Measurements from ENCODE around the gene NUDT6. TPM values are rescaled to one million over a fixed set of nuclear protein-coding genes. Genes with fewer than 3 reads are reported as not detected.
"Not testable (repeated sequence)": the region's sequence is repeated elsewhere in the genome, so short reads cannot be mapped to it uniquely, and the experiment has no call there.

Gene NUDT6
- total RNA-seq, 2 experiments from 2014 or later = 14.5 to 15.8 TPM

GRCh38 chr4:122855353-122855890 is 67.0 kb downstream of the NUDT6 start:
- CTCF ChIA-PET = interaction anchor here (1.4 kb wide), 1 partner anchor 27 kb away, joined by 3 read pairs; no protein-coding TSS in a partner anchor
- POLR2A ChIA-PET = no interaction called here
- H3K27me3 Mint-ChIP-seq = peaks cover 28% of the 10 kb centered on the region
- peaks cover 2% of the 10 kb centered on the region for H3K4me1 Mint-ChIP-seq
- no peak overlapping the region for H3K4me3 Mint-ChIP-seq
- no peaks in the 10 kb centered on the region for H3K36me3 Mint-ChIP-seq (ENCODE audit: low read depth)
- no peak for DNase-seq
- H3K27ac Mint-ChIP-seq = no peak overlapping the region
- no peaks in the 10 kb centered on the region for H3K9me3 Mint-ChIP-seq

GRCh38 chr4:122854447-122855352 is 67.7 kb downstream of the NUDT6 start:
- CTCF ChIA-PET = interaction anchor here (1.4 kb wide), 1 partner anchor 27 kb away, joined by 3 read pairs; no protein-coding TSS in a partner anchor

GRCh38 chr4:122851568-122851967 is 70.8 kb downstream of the NUDT6 start:
- Mint-ChIP-seq H3K4me1 (peaks cover 2% of the 10 kb centered on the region), H3K36me3 (ENCODE audit: low read depth) (no peaks in the 10 kb centered on the region), H3K27me3 (peaks cover 19% of the 10 kb centered on the region), H3K9me3 (no peaks in the 10 kb centered on the region), H3K4me3 (no peak overlapping the region), H3K27ac (no peak overlapping the region)
- POLR2A ChIA-PET = no interaction called here
- DNase-seq = no peak
- CTCF ChIA-PET = no interaction called here

More at GRCh38 chr4:122854447-122855352, 67.7 kb downstream of the NUDT6 start:
- DNase-seq = no peak
- Mint-ChIP-seq H3K36me3 (ENCODE audit: low read depth) (no peaks in the 10 kb centered on the region), H3K27me3 (peaks cover 30% of the 10 kb centered on the region), H3K4me3 (no peak overlapping the region), H3K4me1 (peaks cover 2% of the 10 kb centered on the region), H3K27ac (no peak overlapping the region), H3K9me3 (no peaks in the 10 kb centered on the region)
- POLR2A ChIA-PET = no interaction called here

DNA sequence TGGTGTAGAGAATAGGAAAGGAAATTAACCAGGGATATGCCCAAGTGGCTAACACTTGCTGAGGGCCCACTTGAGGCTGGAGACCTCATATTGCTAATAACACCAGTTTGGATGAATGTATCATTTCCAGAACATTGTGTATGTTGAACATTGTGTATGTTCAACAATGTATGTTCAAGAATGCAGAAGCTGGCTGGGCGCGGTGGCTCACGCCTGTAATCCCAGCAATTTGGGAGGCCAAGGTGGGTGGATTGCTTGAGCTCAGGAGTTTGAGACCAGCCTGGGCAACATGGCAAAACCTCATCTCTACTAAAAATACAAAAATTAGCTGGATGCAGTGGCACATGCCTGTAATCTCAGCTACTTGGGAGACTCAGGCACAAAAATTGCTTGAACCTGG is 72.6 kb downstream of the NUDT6 start:
- H3K27ac Mint-ChIP-seq; H3K4me1 Mint-ChIP-seq; DNase-seq; H3K4me3 Mint-ChIP-seq; H3K9me3 Mint-ChIP-seq; POLR2A ChIA-PET; H3K36me3 Mint-ChIP-seq (ENCODE audit: low read depth); CTCF ChIA-PET: not testable (repeated sequence)
- H3K27me3 Mint-ChIP-seq = peaks cover 15% of the 10 kb centered on the region

GRCh38 chr4:122847931-122848330 is 74.5 kb downstream of the NUDT6 start:
- ChIA-PET POLR2A (no interaction called here), CTCF (no interaction called here)
- no peaks in the 10 kb centered on the region for H3K36me3 Mint-ChIP-seq (ENCODE audit: low read depth)
- H3K4me3 Mint-ChIP-seq = no peak overlapping the region
- H3K27me3 Mint-ChIP-seq = peaks cover 20% of the 10 kb centered on the region
- H3K9me3 Mint-ChIP-seq = no peaks in the 10 kb centered on the region
- DNase-seq = no peak
- H3K4me1 Mint-ChIP-seq = peaks cover 7% of the 10 kb centered on the region
- H3K27ac Mint-ChIP-seq = no peak overlapping the region

GRCh38 chr4:122845760-122846159 is 76.6 kb downstream of the NUDT6 start:
- H3K9me3 Mint-ChIP-seq = no peaks in the 10 kb centered on the region
- peaks cover 18% of the 10 kb centered on the region for H3K27me3 Mint-ChIP-seq
- H3K4me1 Mint-ChIP-seq = peaks cover 7% of the 10 kb centered on the region
- H3K27ac Mint-ChIP-seq = no peak overlapping the region
- H3K4me3 Mint-ChIP-seq = no peak overlapping the region
- no peaks in the 10 kb centered on the region for H3K36me3 Mint-ChIP-seq (ENCODE audit: low read depth)
- ChIA-PET POLR2A (no interaction called here), CTCF (no interaction called here)
- no peak for DNase-seq

DNA sequence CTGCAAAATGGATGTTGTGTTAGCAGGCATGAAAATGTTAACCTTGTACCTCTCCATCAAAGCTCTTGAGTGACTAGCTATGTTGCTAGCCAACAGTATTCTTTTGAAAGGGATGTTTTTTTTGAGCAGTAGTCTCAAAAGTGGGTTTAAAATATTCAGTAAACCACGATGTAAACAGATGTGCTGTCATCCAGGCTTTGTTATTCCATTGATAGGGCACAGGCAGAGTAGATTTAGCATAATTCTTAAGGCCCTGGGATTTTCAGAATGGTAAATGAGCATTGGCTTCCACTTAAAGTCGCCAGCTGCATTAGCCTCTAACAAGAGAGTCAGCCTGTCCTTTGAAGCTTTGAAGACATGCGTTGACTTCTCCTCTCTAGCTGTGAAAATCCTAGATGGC is 77.3 kb downstream of the NUDT6 start:
- CTCF ChIA-PET = interaction anchor here (0.7 kb wide), 1 partner anchor 838 kb away, joined by 3 read pairs; no protein-coding TSS in a partner anchor
- POLR2A ChIA-PET = no interaction called here
- Mint-ChIP-seq H3K36me3 (ENCODE audit: low read depth) (no peaks in the 10 kb centered on the region), H3K4me3 (no peak overlapping the region), H3K27me3 (peaks cover 17% of the 10 kb centered on the region), H3K27ac (no peak overlapping the region), H3K9me3 (no peaks in the 10 kb centered on the region), H3K4me1 (peaks cover 7% of the 10 kb centered on the region)
- DNase-seq = no peak

DNA sequence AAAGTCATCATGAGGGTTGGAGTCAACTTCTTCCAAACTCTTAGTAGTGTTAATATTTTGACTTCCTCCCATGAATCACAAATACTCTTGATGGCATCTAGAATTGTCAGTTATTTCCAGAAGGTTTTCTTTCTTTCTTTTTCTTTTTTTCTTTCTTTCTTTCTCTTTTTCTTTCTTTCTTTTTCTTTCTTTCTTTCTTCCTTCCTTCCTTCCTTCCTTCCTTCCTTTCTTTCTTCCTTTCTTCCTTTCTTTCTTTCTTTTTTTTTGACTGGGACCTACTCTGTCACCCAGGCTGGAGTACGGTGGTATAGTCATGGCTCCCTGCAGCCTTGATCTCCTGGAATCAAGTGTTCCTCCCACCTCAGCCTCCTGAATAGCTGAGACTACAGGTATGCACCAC is 78.0 kb downstream of the NUDT6 start:
- POLR2A ChIA-PET; H3K36me3 Mint-ChIP-seq (ENCODE audit: low read depth); H3K4me1 Mint-ChIP-seq; H3K4me3 Mint-ChIP-seq; H3K27ac Mint-ChIP-seq; DNase-seq; H3K9me3 Mint-ChIP-seq: not testable (repeated sequence)
- peaks cover 22% of the 10 kb centered on the region for H3K27me3 Mint-ChIP-seq
- CTCF ChIA-PET = interaction anchor here (0.7 kb wide), 1 partner anchor 838 kb away, joined by 3 read pairs; no protein-coding TSS in a partner anchor

DNA sequence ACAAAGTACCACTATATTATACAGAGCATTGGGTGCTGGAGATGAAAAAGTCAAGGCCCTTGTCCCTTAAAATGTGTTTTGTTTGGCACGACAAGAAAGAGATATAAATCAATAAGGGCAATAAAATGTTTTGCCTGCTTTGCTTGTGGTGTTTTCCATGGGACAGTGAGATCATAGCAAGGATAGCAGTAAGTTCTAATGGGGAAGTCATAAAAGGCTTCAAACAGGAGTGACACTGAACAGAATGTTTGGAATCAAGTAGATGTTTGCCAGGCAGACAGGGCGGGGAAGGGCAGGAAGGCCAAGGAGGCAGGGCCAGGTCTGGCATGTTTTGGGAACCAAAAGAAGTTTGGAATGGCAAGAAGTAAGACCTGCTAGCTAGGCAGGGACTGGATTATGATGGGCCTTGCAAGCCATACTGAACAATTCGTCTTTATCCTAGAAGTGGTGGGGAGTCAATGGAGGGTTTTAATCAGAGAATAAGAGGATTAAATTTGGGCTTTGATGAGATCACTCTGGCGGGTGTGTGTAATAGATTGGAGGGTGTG is 79.3 kb downstream of the NUDT6 start:
- peaks cover 21% of the 10 kb centered on the region for H3K27me3 Mint-ChIP-seq
- no peaks in the 10 kb centered on the region for H3K36me3 Mint-ChIP-seq (ENCODE audit: low read depth)
- H3K4me1 Mint-ChIP-seq = peaks cover 7% of the 10 kb centered on the region
- POLR2A ChIA-PET = no interaction called here
- H3K4me3 Mint-ChIP-seq = no peak overlapping the region
- CTCF ChIA-PET = no interaction called here
- H3K27ac Mint-ChIP-seq = no peak overlapping the region
- no peak for DNase-seq
- no peaks in the 10 kb centered on the region for H3K9me3 Mint-ChIP-seq

Other genes with a start within 250 kb of the NUDT6 start
- gene BBS12, start 189.9 kb downstream of the NUDT6 start, total RNA-seq = 1 to 10 TPM; 3.7 to 5.0 TPM
- gene FGF2, start 95.8 kb downstream of the NUDT6 start, total RNA-seq = under 1 TPM; 0.25 TPM